HepG2 (cell line): ENCODE results near the gene FGD4.

Experiments
- DNMT1 ChIP-seq: sonication (generic); formaldehyde crosslinking; IDR thresholded peaks from 2 replicates; pipeline ENCODE4 v1.5.1; 2020; ENCODE audit warnings: mild to moderate bottlenecking, missing genetic modification reagents
- EP300 ChIP-seq, 3 experiments: sonication (generic) in 1 of 3; formaldehyde crosslinking in 1 of 3; IDR thresholded peaks; 2 replicates each; pipeline versions ENCODE4 v1.5.1 to v1.6.1; 2011 to 2020; ENCODE audit warnings: low read depth in 2 of 3, low read length in 2 of 3, borderline replicate concordance in 1 of 3, improper control_type of control experiment in 1 of 3, mild to moderate bottlenecking in 1 of 3, missing genetic modification reagents in 1 of 3, moderate library complexity in 1 of 3
- EZH2 ChIP-seq: conservative IDR thresholded peaks from 2 replicates; pipeline ENCODE4 v1.6.1; 2012; ENCODE audit warnings: mild to moderate bottlenecking, low read depth, low read length, moderate library complexity
- KDM2A ChIP-seq: sonication (generic); formaldehyde crosslinking; IDR thresholded peaks from 2 replicates; pipeline ENCODE4 v1.4.0; 2020; ENCODE audit warnings: low read depth, missing genetic modification reagents, borderline replicate concordance
- POLR2A ChIP-seq, 2 experiments: IDR thresholded peaks; 2 replicates each; pipeline ENCODE4 v1.6.1; 2011; ENCODE audit warnings: low read depth in 2 of 2, low read length in 2 of 2, mild to moderate bottlenecking in 1 of 2, moderate library complexity in 1 of 2; ENCODE audit not compliant: insufficient read depth in 1 of 2
- RBM39 ChIP-seq: fragments of 200-400 bp; formaldehyde crosslinking; IDR thresholded peaks from one replicate; pipeline ENCODE4 v1.6.1; 2018; ENCODE audit warnings: antibody characterized with exemption, mild to moderate bottlenecking, low read depth, low read length; ENCODE audit not compliant: poor library complexity, severe bottlenecking
- ZFP37 ChIP-seq: sonication (generic); formaldehyde crosslinking; IDR thresholded peaks from 2 replicates; pipeline ENCODE4 v1.4.0; 2020; ENCODE audit warnings: missing genetic modification reagents, borderline replicate concordance
- ZNF331 ChIP-seq: sonication (generic); formaldehyde crosslinking; IDR thresholded peaks from 2 replicates; pipeline ENCODE4 v1.4.0; 2020; ENCODE audit warnings: missing genetic modification reagents
- TF ChIP-seq, protein P1 (sequence below): sonication (generic); formaldehyde crosslinking; IDR thresholded peaks from 2 replicates; pipeline ENCODE4 v1.5.1; 2020; ENCODE audit warnings: mild to moderate bottlenecking, missing genetic modification reagents, borderline replicate concordance
- TF ChIP-seq, protein P2 (sequence below): sonication (generic); formaldehyde crosslinking; IDR thresholded peaks from one replicate; pipeline ENCODE4 v1.5.1; 2020; ENCODE audit warnings: mild to moderate bottlenecking, missing genetic modification reagents; ENCODE audit errors: not compliant biosample characterization

DNA sequence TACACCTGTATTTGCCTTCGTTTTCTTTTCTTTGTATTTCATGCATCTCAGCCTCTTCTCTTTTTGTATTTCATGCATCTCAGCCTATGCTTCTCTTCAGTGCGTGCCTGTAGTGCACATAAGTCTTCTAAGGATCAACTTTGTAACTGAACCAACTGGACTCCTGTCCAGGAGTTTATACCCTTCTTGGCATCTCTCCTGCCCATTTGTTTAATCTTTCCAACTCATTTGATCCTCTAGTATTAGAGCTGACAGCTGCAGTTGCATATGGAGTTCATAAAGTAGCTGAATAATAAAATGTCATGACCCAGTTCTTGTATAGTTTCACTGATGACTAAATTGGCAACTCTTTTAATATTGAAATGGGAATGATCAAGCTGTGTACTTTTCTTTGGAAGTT lies 89.7 kb downstream of the FGD4 start:
- TF ChIP-seq RBM39 (no peak), ZFP37 (CRISPR knock-in tag) (no peak), ZNF331 (no peak), POLR2A (IDR thresholded peaks at IDR 0.05; ENCODE audit: insufficient read depth in 1 of 2, low read depth in 2 of 2, low read length in 2 of 2) (no peak), EP300 (IDR thresholded peaks at IDR 0.05; ENCODE audit: low read depth in 2 of 2, low read length in 2 of 2) (no peak), EP300 (CRISPR knock-in tag; IDR thresholded peaks at IDR 0.05; ENCODE audit: borderline replicate concordance) (no peak), EZH2 (no peak), DNMT1 (CRISPR knock-in tag) (no peak), KDM2A (CRISPR knock-in tag) (no peak)
- TF ChIP-seq, protein P1, sequence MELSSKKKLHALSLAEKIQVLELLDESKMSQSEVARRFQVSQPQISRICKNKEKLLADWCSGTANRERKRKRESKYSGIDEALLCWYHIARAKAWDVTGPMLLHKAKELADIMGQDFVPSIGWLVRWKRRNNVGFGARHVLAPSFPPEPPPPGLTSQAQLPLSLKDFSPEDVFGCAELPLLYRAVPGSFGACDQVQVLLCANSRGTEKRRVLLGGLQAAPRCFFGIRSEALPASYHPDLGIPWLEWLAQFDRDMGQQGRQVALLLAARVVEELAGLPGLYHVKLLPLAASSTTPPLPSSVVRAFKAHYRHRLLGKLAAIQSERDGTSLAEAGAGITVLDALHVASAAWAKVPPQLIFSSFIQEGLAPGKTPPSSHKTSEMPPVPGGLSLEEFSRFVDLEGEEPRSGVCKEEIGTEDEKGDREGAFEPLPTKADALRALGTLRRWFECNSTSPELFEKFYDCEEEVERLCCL (CRISPR knock-in tag) = no peak
- TF ChIP-seq, protein P2, sequence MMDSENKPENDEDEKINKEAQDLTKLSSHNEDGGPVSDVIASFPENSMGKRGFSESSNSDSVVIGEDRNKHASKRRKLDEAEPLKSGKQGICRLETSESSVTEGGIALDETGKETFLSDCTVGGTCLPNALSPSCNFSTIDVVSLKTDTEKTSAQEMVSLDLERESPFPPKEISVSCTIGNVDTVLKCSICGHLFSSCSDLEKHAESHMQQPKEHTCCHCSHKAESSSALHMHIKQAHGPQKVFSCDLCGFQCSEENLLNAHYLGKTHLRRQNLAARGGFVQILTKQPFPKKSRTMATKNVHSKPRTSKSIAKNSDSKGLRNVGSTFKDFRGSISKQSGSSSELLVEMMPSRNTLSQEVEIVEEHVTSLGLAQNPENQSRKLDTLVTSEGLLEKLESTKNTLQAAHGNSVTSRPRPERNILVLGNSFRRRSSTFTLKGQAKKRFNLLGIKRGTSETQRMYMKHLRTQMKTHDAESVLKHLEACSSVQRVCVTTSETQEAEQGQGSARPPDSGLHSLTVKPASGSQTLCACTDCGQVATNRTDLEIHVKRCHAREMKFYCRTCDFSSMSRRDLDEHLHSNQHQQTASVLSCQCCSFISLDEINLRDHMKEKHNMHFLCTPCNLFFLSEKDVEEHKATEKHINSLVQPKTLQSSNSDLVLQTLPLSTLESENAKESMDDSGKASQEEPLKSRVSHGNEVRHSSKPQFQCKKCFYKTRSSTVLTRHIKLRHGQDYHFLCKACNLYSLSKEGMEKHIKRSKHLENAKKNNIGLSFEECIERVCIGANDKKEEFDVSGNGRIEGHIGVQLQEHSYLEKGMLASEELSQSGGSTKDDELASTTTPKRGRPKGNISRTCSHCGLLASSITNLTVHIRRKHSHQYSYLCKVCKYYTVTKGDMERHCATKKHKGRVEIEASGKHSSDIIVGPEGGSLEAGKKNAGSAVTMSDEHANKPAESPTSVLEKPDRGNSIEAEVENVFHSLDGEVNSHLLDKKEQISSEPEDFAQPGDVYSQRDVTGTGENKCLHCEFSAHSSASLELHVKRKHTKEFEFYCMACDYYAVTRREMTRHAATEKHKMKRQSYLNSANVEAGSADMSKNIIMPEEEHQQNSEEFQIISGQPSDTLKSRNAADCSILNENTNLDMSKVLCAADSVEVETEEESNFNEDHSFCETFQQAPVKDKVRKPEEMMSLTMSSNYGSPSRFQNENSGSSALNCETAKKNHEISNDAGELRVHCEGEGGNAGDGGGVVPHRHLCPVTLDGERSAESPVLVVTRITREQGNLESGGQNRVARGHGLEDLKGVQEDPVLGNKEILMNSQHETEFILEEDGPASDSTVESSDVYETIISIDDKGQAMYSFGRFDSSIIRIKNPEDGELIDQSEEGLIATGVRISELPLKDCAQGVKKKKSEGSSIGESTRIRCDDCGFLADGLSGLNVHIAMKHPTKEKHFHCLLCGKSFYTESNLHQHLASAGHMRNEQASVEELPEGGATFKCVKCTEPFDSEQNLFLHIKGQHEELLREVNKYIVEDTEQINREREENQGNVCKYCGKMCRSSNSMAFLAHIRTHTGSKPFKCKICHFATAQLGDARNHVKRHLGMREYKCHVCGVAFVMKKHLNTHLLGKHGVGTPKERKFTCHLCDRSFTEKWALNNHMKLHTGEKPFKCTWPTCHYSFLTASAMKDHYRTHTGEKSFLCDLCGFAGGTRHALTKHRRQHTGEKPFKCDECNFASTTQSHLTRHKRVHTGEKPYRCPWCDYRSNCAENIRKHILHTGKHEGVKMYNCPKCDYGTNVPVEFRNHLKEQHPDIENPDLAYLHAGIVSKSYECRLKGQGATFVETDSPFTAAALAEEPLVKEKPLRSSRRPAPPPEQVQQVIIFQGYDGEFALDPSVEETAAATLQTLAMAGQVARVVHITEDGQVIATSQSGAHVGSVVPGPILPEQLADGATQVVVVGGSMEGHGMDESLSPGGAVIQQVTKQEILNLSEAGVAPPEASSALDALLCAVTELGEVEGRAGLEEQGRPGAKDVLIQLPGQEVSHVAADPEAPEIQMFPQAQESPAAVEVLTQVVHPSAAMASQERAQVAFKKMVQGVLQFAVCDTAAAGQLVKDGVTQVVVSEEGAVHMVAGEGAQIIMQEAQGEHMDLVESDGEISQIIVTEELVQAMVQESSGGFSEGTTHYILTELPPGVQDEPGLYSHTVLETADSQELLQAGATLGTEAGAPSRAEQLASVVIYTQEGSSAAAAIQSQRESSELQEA (CRISPR knock-in tag) = no peak
